Measurements from ENCODE around the gene PADI2. TPM values are rescaled to one million over a fixed set of nuclear protein-coding genes. Genes with fewer than 3 reads are reported as not detected.

Gene PADI2
- total and polyA plus RNA-seq, 9 of the 15 experiments (the other 6 are each of a cell fraction or from before 2014, with no cell fraction given), result 0.01 to 0.11 (median 0.01) TPM; not detected in 5

GRCh38 chr1:17081439-17081838 is 37.8 kb downstream of the PADI2 start:
- Histone ChIP-seq H3K4me3 (no peak overlapping the region), H3K9me3 (replicated peaks; ENCODE audit: control insufficient read depth, insufficient read depth, low read depth, low read length) (no peaks in the 10 kb centered on the region), H3K9ac (ENCODE audit: insufficient read depth in 1 of 2, low read depth in 2 of 2, low read length in 2 of 2) (no peak overlapping the region), H3K4me2 (ENCODE audit: insufficient read depth, low read length) (no peak overlapping the region), H3K9me1 (ENCODE audit: control insufficient read depth, insufficient read depth, low read length) (no peaks in the 10 kb centered on the region), H3K4me1 (replicated peaks in 1 of 2; ENCODE audit: control insufficient read depth in 2 of 2, insufficient read depth in 2 of 2, low read length in 2 of 2) (no peaks in the 10 kb centered on the region), H4K20me1 (replicated peaks; ENCODE audit: control insufficient read depth, insufficient read depth, low read length) (peaks cover 5% of the 10 kb centered on the region; the same call in 1 of the 2 replicates), H3K27ac (ENCODE audit: extremely low read depth, low read depth, low read length) (no peak overlapping the region), H3K79me2 (ENCODE audit: control insufficient read depth, insufficient read depth, low read length) (no peaks in the 10 kb centered on the region), H2AFZ (ENCODE audit: low read depth, low read length) (no peak overlapping the region), H3K27me3 (ENCODE audit: control insufficient read depth in 2 of 2, insufficient read depth in 2 of 2, low read length in 2 of 2) (peaks cover 48 to 78% of the 10 kb centered on the region in 2 experiments), H3K36me3 (ENCODE audit: control insufficient read depth, insufficient read depth, low read length) (no peaks in the 10 kb centered on the region)
- ATAC-seq, result no peak
- no peak for DNase-seq (ENCODE audit: extremely low read depth in 1 of 4, low spot score in 3 of 4)
- POLR2A ChIA-PET, result no interaction called here
- no TSS peak for BruUV-seq (replicated peaks)
- intact Hi-C loops (cut with micrococcal nuclease), result no loop called here
- TF ChIP-seq TEAD1 (CRISPR knock-in tag; IDR thresholded peaks at IDR 0.05), result no peak
- no peak for TF ChIP-seq RNF219 (CRISPR knock-in tag; IDR thresholded peaks at IDR 0.05)
- no peak for TF ChIP-seq FOXJ3 (CRISPR knock-in tag; IDR thresholded peaks at IDR 0.05)
- TF ChIP-seq ESRRB (CRISPR knock-in tag; IDR thresholded peaks at IDR 0.05; ENCODE audit: borderline replicate concordance), result no peak
- no peak for TF ChIP-seq IRF9 (tag; IDR thresholded peaks at IDR 0.05)
- 0% methylated on average over 2 of the region's 2 CpGs for WGBS (ENCODE audit: insufficient coverage, low coverage, missing lambda C conversion rate)
- no peak for FAIRE-seq
- CTCF ChIA-PET (ENCODE audit: low intra/inter-chr PET ratio), result no interaction called here
- in situ Hi-C loops (cut with MboI), result no loop called here
